SK-N-SH (cell line): ENCODE results near the gene HACE1. TPM values are rescaled to one million over a fixed set of nuclear protein-coding genes. Genes with fewer than 3 reads are reported as not detected.

Source experiments
- CTCF ChIA-PET: fragments of 300-600, 350-600 bp; formaldehyde crosslinking; extraction: SDS; loops from one replicate; lab custom pipeline; 2021; lab: Yijun Ruan, JAX
- POLR2A ChIA-PET: fragments of 350-600 bp; sonication (Branson Sonifier 250); formaldehyde crosslinking; extraction: SDS; loops from one replicate; lab custom pipeline; 2020; ENCODE audit warnings: antibody characterized with exemption, inconsistent platforms; lab: Yijun Ruan, JAX
- DNase-seq: peaks from one replicate; pipeline ENCODE4 v3.0.0; 2012
- H2AFZ ChIP-seq: fragments of 200-600 bp; sonication (generic); 2 replicates; pipeline ENCODE4 v1.8.1; 2016; ENCODE audit warnings: antibody characterized with exemption, mild to moderate bottlenecking, low read depth
- H3F3A ChIP-seq: fragments of 200-600 bp; sonication (generic); replicated peaks from 2 replicates; pipeline ENCODE3; 2016; ENCODE audit warnings: antibody characterized with exemption, mild to moderate bottlenecking; ENCODE audit not compliant: insufficient read depth
- H3K27ac ChIP-seq, 2 experiments: fragments of 200-500 bp in 1 of 2; fragments of 200-600 bp in 1 of 2; sonication (Bioruptor generic) in 1 of 2; sonication (generic), shearing (Covaris generic) in 1 of 2; 2 replicates each; pipeline versions ENCODE4 v1.5.1 to v1.6.1; 2014 to 2016; ENCODE audit warnings: low read depth in 2 of 2, inconsistent platforms in 1 of 2, low read length in 1 of 2, mild to moderate bottlenecking in 1 of 2, mixed read lengths in 1 of 2
- H3K27me3 ChIP-seq: fragments of 200-600 bp; sonication (generic), shearing (Covaris generic); 2 replicates; pipeline ENCODE4 v1.6.1; 2016; ENCODE audit warnings: mixed run types; ENCODE audit not compliant: insufficient read depth
- H3K36me3 ChIP-seq, 2 experiments: fragments of 200-500 bp in 1 of 2; fragments of 200-600 bp in 1 of 2; sonication (Bioruptor generic) in 1 of 2; sonication (generic) in 1 of 2; replicated peaks in 1 of 2; 2 replicates each; pipeline versions ENCODE3 to v1.5.1; 2014 to 2016; ENCODE audit warnings: low read length in 1 of 2, mild to moderate bottlenecking in 1 of 2; ENCODE audit not compliant: insufficient read depth in 2 of 2, control insufficient read depth in 1 of 2
- H3K4me1 ChIP-seq, 2 experiments: fragments of 200-500 bp in 1 of 2; fragments of 200-600 bp in 1 of 2; sonication (Bioruptor generic) in 1 of 2; sonication (generic), shearing (Covaris generic) in 1 of 2; 2 replicates each; pipeline versions ENCODE4 v1.5.1 to v1.6.1; 2014 to 2016; ENCODE audit warnings: low read depth in 1 of 2, low read length in 1 of 2, mixed run types in 1 of 2; ENCODE audit not compliant: insufficient read depth in 2 of 2, control insufficient read depth in 1 of 2
- H3K4me2 ChIP-seq: fragments of 200-600 bp; sonication (generic), shearing (Covaris generic); 2 replicates; pipeline ENCODE4 v1.6.1; 2017; ENCODE audit warnings: mixed run types
- H3K4me3 ChIP-seq, 2 experiments: fragments of 200-500 bp in 1 of 2; fragments of 200-600 bp in 1 of 2; sonication (Bioruptor generic) in 1 of 2; sonication (generic), shearing (Covaris generic) in 1 of 2; 2 replicates each; pipeline versions ENCODE4 v1.5.1 to v1.8.1; 2014 to 2016; ENCODE audit warnings: low read depth in 2 of 2, inconsistent platforms in 1 of 2, low read length in 1 of 2, mild to moderate bottlenecking in 1 of 2, mixed read lengths in 1 of 2, moderate library complexity in 1 of 2
- H3K79me2 ChIP-seq: fragments of 200-600 bp; sonication (generic); 2 replicates; pipeline ENCODE4 v1.8.1; 2017; ENCODE audit warnings: mild to moderate bottlenecking; ENCODE audit not compliant: insufficient read depth
- H3K9ac ChIP-seq: fragments of 200-600 bp; sonication (generic); 2 replicates; pipeline ENCODE4 v1.6.1; 2017; ENCODE audit warnings: mixed run types
- H3K9me2 ChIP-seq: fragments of 200-600 bp; sonication (generic); 2 replicates; pipeline ENCODE4 v1.6.1; 2017; ENCODE audit warnings: mixed run types
- H3K9me3 ChIP-seq: fragments of 200-600 bp; sonication (generic); 2 replicates; pipeline ENCODE4 v1.6.1; 2017; ENCODE audit warnings: mixed run types, mild to moderate bottlenecking, moderate library complexity
- H4K20me1 ChIP-seq: fragments of 200-600 bp; sonication (generic); 2 replicates; pipeline ENCODE4 v1.6.1; 2017; ENCODE audit warnings: mild to moderate bottlenecking, mixed run types; ENCODE audit not compliant: insufficient read depth
- EZH2phosphoT487 ChIP-seq: fragments of 200-600 bp; sonication (generic); IDR thresholded peaks from 2 replicates; pipeline ENCODE4 v1.6.1; 2017; ENCODE audit warnings: low read depth, mixed run types, mild to moderate bottlenecking, antibody characterized with exemption, moderate library complexity, borderline replicate concordance
- FOXM1 ChIP-seq: IDR thresholded peaks from 2 replicates; pipeline ENCODE4 v1.4.0; 2012; ENCODE audit warnings: low read depth, mild to moderate bottlenecking
- GABPA ChIP-seq: IDR thresholded peaks from 2 replicates; pipeline ENCODE4 v1.4.0; 2012; ENCODE audit warnings: low read depth, mild to moderate bottlenecking
- JUND ChIP-seq: IDR thresholded peaks from 2 replicates; pipeline ENCODE4 v1.4.0; 2012
- MAX ChIP-seq: IDR thresholded peaks from 2 replicates; pipeline ENCODE4 v1.4.0; 2012; ENCODE audit warnings: low read depth
- MEF2A ChIP-seq: IDR thresholded peaks from 2 replicates; pipeline ENCODE4 v1.4.0; 2012; ENCODE audit warnings: low read depth, borderline replicate concordance
- MXI1 ChIP-seq: IDR thresholded peaks from 2 replicates; pipeline ENCODE4 v1.6.1; 2012; ENCODE audit warnings: mild to moderate bottlenecking, low read depth, low read length, improper control_type of control experiment
- NFIC ChIP-seq: IDR thresholded peaks from 2 replicates; pipeline ENCODE4 v1.4.0; 2012; ENCODE audit warnings: borderline replicate concordance
- PBX3 ChIP-seq: IDR thresholded peaks from 2 replicates; pipeline ENCODE4; 2012
- POLR2AphosphoS5 ChIP-seq: IDR thresholded peaks from 2 replicates; pipeline ENCODE4 v1.6.1; 2012; ENCODE audit warnings: low read depth, low read length
- RAD21 ChIP-seq: IDR thresholded peaks from 2 replicates; pipeline ENCODE4 v1.6.1; 2012; ENCODE audit warnings: mild to moderate bottlenecking, low read length
- REST ChIP-seq: IDR thresholded peaks from 2 replicates; pipeline ENCODE4 v1.6.1; 2012; ENCODE audit warnings: mild to moderate bottlenecking, low read depth, low read length, moderate library complexity
- RFX5 ChIP-seq: IDR thresholded peaks from 2 replicates; pipeline ENCODE4 v1.6.1; 2012; ENCODE audit warnings: mild to moderate bottlenecking, improper control_type of control experiment, low read length
- RXRA ChIP-seq: IDR thresholded peaks from 2 replicates; pipeline ENCODE4 v1.4.0; 2012; ENCODE audit warnings: low read depth, mild to moderate bottlenecking, borderline replicate concordance
- SMC3 ChIP-seq: IDR thresholded peaks from 2 replicates; pipeline ENCODE4 v1.6.1; 2012; ENCODE audit warnings: low read depth, low read length, improper control_type of control experiment
- TAF1 ChIP-seq: IDR thresholded peaks from 2 replicates; pipeline ENCODE4 v1.6.1; 2012; ENCODE audit warnings: low read depth, mild to moderate bottlenecking, low read length, moderate library complexity, borderline replicate concordance
- YY1 ChIP-seq: IDR thresholded peaks from 2 replicates; pipeline ENCODE4 v1.4.0; 2012; ENCODE audit warnings: low read depth, mild to moderate bottlenecking
- WGBS: methylation state at CpG from one replicate; pipeline ENCODE4 v1.1.6; 2017; ENCODE audit warnings: low lambda C conversion rate; 5-methylcytosine and 5-hydroxymethylcytosine counted together
- polyA plus RNA-seq, 3 experiments: library from polyadenylated mRNA; depleted of rRNA; stranded (reverse); fragments of >200 nt; gene quantifications; 2 replicates each; pipeline ENCODE4 v1.2.3, GENCODE V29; 2012

HACE1 gene
- polyA plus RNA-seq, 1 of the 3 experiments (the other 2 are of a cell fraction), result 6.2 TPM

GRCh38 chr6:104796031-104796785 lies 63.5 kb downstream of the HACE1 start:
- Histone ChIP-seq H3K4me3 (no peak overlapping the region), H4K20me1 (no peaks in the 10 kb centered on the region), H2AFZ (no peak overlapping the region), H3K36me3 (peaks cover 6 to 8% of the 10 kb centered on the region in 2 experiments), H3K9me3 (no peaks in the 10 kb centered on the region), H3K9me2 (no peaks in the 10 kb centered on the region), H3K9ac (no peak overlapping the region), H3K79me2 (no peaks in the 10 kb centered on the region), H3K27me3 (no peaks in the 10 kb centered on the region), H3K4me1 (peaks cover 0 to 12% of the 10 kb centered on the region in 2 experiments; a peak in 2 of 4 replicates), H3K27ac (no peak overlapping the region), H3F3A (no peaks in the 10 kb centered on the region), H3K4me2 (no peak overlapping the region)
- no peak for DNase-seq
- CTCF ChIA-PET, result interaction anchor here (1.4 kb wide), 1 partner anchor 282 kb away, joined by 4 read pairs; no protein-coding TSS in a partner anchor
- POLR2A ChIA-PET, result no interaction called here
- TF ChIP-seq FOXM1, result no peak
- no peak for TF ChIP-seq POLR2AphosphoS5
- no peak for TF ChIP-seq PBX3
- TF ChIP-seq REST, result no peak
- no peak for TF ChIP-seq EZH2phosphoT487
- TF ChIP-seq RFX5, result no peak
- no peak for TF ChIP-seq MAX
- no peak for TF ChIP-seq SMC3
- no peak for TF ChIP-seq NFIC
- no peak for TF ChIP-seq JUND
- TF ChIP-seq MEF2A, result no peak
- TF ChIP-seq YY1, result no peak
- TF ChIP-seq RAD21, result no peak
- TF ChIP-seq GABPA, result no peak
- no peak for TF ChIP-seq MXI1
- TF ChIP-seq TAF1, result no peak
- TF ChIP-seq RXRA, result no peak
- WGBS, result 97% methylated on average over 6 of the region's 6 CpGs
